ENCODE measurements around the gene LMTK2. TPM values are rescaled to one million over a fixed set of nuclear protein-coding genes. Genes with fewer than 3 reads are reported as not detected.

LMTK2 gene
- total RNA-seq, 1 donor from 2014 or later, result 10.6 TPM

GRCh38 chr7:98240961-98241673 is 134.5 kb downstream of the LMTK2 start:
- no peak for DNase-seq (ENCODE audit: low read depth)
- peak; percentile 88 for TF ChIP-seq CTCF (conservative IDR thresholded peaks at IDR 0.05; ENCODE audit: low read depth, low read length)
- H3K4me3 ChIP-seq (ENCODE audit: low read depth, low read length), result no peak overlapping the region

GRCh38 chr7:98241674-98242241 is 135.1 kb downstream of the LMTK2 start:
- no peak for DNase-seq (ENCODE audit: low read depth)
- no peak overlapping the region for H3K4me3 ChIP-seq (ENCODE audit: low read depth, low read length)
- no peak for TF ChIP-seq CTCF (conservative IDR thresholded peaks at IDR 0.05; ENCODE audit: low read depth, low read length)

GRCh38 chr7:98242342-98242741 is 135.7 kb downstream of the LMTK2 start:
- no peak for DNase-seq (ENCODE audit: low read depth)
- H3K4me3 ChIP-seq (ENCODE audit: low read depth, low read length), result no peak overlapping the region
- TF ChIP-seq CTCF (conservative IDR thresholded peaks at IDR 0.05; ENCODE audit: low read depth, low read length), result no peak

- DNase-seq (ENCODE audit: low read depth), result no peak
- no peak overlapping the region for H3K4me3 ChIP-seq (ENCODE audit: low read depth, low read length)
- no peak for TF ChIP-seq CTCF (conservative IDR thresholded peaks at IDR 0.05; ENCODE audit: low read depth, low read length)
Observed at GRCh38 chr7:98242934-98243333, 136.3 kb downstream of the LMTK2 start.

- no peak overlapping the region for H3K4me3 ChIP-seq (ENCODE audit: low read depth, low read length)
- TF ChIP-seq CTCF (conservative IDR thresholded peaks at IDR 0.05; ENCODE audit: low read depth, low read length), result no peak
- DNase-seq (ENCODE audit: low read depth), result no peak
Observed at GRCh38 chr7:98244871-98245270, 138.2 kb downstream of the LMTK2 start.

GRCh38 chr7:98248156-98248555 is 141.5 kb downstream of the LMTK2 start:
- no peak for TF ChIP-seq CTCF (conservative IDR thresholded peaks at IDR 0.05; ENCODE audit: low read depth, low read length)
- no peak for DNase-seq (ENCODE audit: low read depth)
- no peak overlapping the region for H3K4me3 ChIP-seq (ENCODE audit: low read depth, low read length)

- DNase-seq (ENCODE audit: low read depth), result no peak
Observed at GRCh38 chr7:98249106-98249505, 142.4 kb downstream of the LMTK2 start.

More at GRCh38 chr7:98249106-98249505, 142.4 kb downstream of the LMTK2 start:
- no peak for TF ChIP-seq CTCF (conservative IDR thresholded peaks at IDR 0.05; ENCODE audit: low read depth, low read length)
- no peak overlapping the region for H3K4me3 ChIP-seq (ENCODE audit: low read depth, low read length)

All from epithelial cell of proximal tubule (primary cell).